H9 (cell line): ENCODE results near the gene HIP1R. TPM values are rescaled to one million over a fixed set of nuclear protein-coding genes. Genes with fewer than 3 reads are reported as not detected.
"Not testable (repeated sequence)": the region's sequence is repeated elsewhere in the genome, so short reads cannot be mapped to it uniquely, and the experiment has no call there.

ENCODE experiments used
- DNase-seq: peaks from one replicate; pipeline ENCODE4 v3.0.0-alpha.2; 2017
- H2AFZ ChIP-seq: one replicate; pipeline ENCODE4 v1.6.1; 2013; ENCODE audit warnings: mild to moderate bottlenecking, low read length, control low read depth, moderate library complexity
- H2AK5ac ChIP-seq: 2 replicates; pipeline ENCODE4 v1.6.1; 2013; ENCODE audit warnings: low read length, control low read depth, mixed read lengths; ENCODE audit not compliant: insufficient read length
- H2BK120ac ChIP-seq: one replicate; pipeline ENCODE4 v1.6.1; 2013; ENCODE audit warnings: low read depth, mild to moderate bottlenecking, low read length, control low read depth, inconsistent platforms; ENCODE audit not compliant: poor library complexity, severe bottlenecking
- H2BK12ac ChIP-seq: 2 replicates; pipeline ENCODE4 v1.6.1; 2013; ENCODE audit warnings: low read length, control low read depth, mixed read lengths, low read depth; ENCODE audit not compliant: insufficient read length
- H2BK15ac ChIP-seq: 2 replicates; pipeline ENCODE4 v1.6.1; 2013; ENCODE audit warnings: low read depth, low read length, control low read depth
- H2BK20ac ChIP-seq: one replicate; pipeline ENCODE4 v1.6.1; 2013; ENCODE audit warnings: low read depth, mild to moderate bottlenecking, low read length, control low read depth, inconsistent platforms; ENCODE audit not compliant: poor library complexity, severe bottlenecking
- H2BK5ac ChIP-seq: 2 replicates; pipeline ENCODE4 v1.6.1; 2013; ENCODE audit warnings: low read length, control low read depth, mixed read lengths; ENCODE audit not compliant: insufficient read length
- H3K14ac ChIP-seq: 2 replicates; pipeline ENCODE4 v1.6.1; 2013; ENCODE audit warnings: low read length, control low read depth; ENCODE audit not compliant: insufficient read depth
- H3K18ac ChIP-seq: 2 replicates; pipeline ENCODE4 v1.6.1; 2013; ENCODE audit warnings: low read depth, mild to moderate bottlenecking, mixed read lengths, low read length, control low read depth; ENCODE audit not compliant: insufficient read length
- H3K23ac ChIP-seq: 2 replicates; pipeline ENCODE4 v1.6.1; 2013; ENCODE audit warnings: low read length, control low read depth, mixed read lengths, low read depth; ENCODE audit not compliant: insufficient read length
- H3K23me2 ChIP-seq: 2 replicates; pipeline ENCODE4 v1.6.1; 2013; ENCODE audit warnings: low read depth, mild to moderate bottlenecking, mixed read lengths, low read length, control low read depth; ENCODE audit not compliant: insufficient read length, poor library complexity, severe bottlenecking
- H3K27ac ChIP-seq: 2 replicates; pipeline ENCODE4 v1.5.1; 2013; ENCODE audit warnings: low read length, control low read depth, mixed read lengths, low read depth; ENCODE audit not compliant: insufficient read length
- H3K27me3 ChIP-seq: 2 replicates; pipeline ENCODE4 v1.6.1; 2013; ENCODE audit warnings: low read length, control low read depth, inconsistent platforms; ENCODE audit not compliant: insufficient read depth
- H3K4ac ChIP-seq: 2 replicates; pipeline ENCODE4 v1.6.1; 2013; ENCODE audit warnings: low read depth, mild to moderate bottlenecking, control low read depth, inconsistent platforms, low read length, moderate library complexity
- H3K4me1 ChIP-seq: 2 replicates; pipeline ENCODE4 v1.6.1; 2013; ENCODE audit warnings: low read length, control low read depth, inconsistent platforms; ENCODE audit not compliant: insufficient read depth
- H3K4me2 ChIP-seq: 2 replicates; pipeline ENCODE4 v1.6.1; 2013; ENCODE audit warnings: low read length, control low read depth, mixed read lengths; ENCODE audit not compliant: insufficient read length, insufficient read depth
- H3K56ac ChIP-seq: 2 replicates; pipeline ENCODE4 v1.6.1; 2013; ENCODE audit warnings: low read depth, mild to moderate bottlenecking, mixed read lengths, low read length, control low read depth; ENCODE audit not compliant: insufficient read length
- H3K79me1 ChIP-seq: 2 replicates; pipeline ENCODE4 v1.6.1; 2013; ENCODE audit warnings: low read depth, mild to moderate bottlenecking, moderate library complexity, low read length, control low read depth, inconsistent platforms; ENCODE audit not compliant: insufficient read depth, poor library complexity, severe bottlenecking
- H3K79me2 ChIP-seq: 2 replicates; pipeline ENCODE4 v1.6.1; 2013; ENCODE audit warnings: low read length, control low read depth, inconsistent platforms; ENCODE audit not compliant: insufficient read depth
- H3K9ac ChIP-seq: 2 replicates; pipeline ENCODE4 v1.6.1; 2013; ENCODE audit warnings: low read length, control low read depth, mixed read lengths; ENCODE audit not compliant: insufficient read length; ENCODE audit errors: extremely low read depth
- H3K9me3 ChIP-seq: one replicate; pipeline ENCODE4 v1.6.1; 2013; ENCODE audit warnings: low read depth, low read length, inconsistent platforms; ENCODE audit not compliant: control insufficient read depth
- H3T11ph ChIP-seq: one replicate; pipeline ENCODE4 v1.6.1; 2013; ENCODE audit warnings: mild to moderate bottlenecking, low read length, control low read depth, inconsistent platforms
- H4K20me1 ChIP-seq: one replicate; pipeline ENCODE4 v1.6.1; 2013; ENCODE audit not compliant: control insufficient read depth, insufficient read length, insufficient read depth
- H4K5ac ChIP-seq: 2 replicates; pipeline ENCODE4 v1.6.1; 2013; ENCODE audit warnings: low read depth, mild to moderate bottlenecking, mixed read lengths, low read length, control low read depth; ENCODE audit not compliant: insufficient read length
- H4K8ac ChIP-seq: replicated peaks from 2 replicates; pipeline ENCODE4 v1.6.1; 2013; ENCODE audit warnings: low read length, control low read depth, mixed read lengths, low read depth; ENCODE audit not compliant: insufficient read length
- H4K91ac ChIP-seq: 2 replicates; pipeline ENCODE4 v1.6.1; 2013; ENCODE audit warnings: low read depth, mild to moderate bottlenecking, moderate library complexity, mixed read lengths, low read length, control low read depth; ENCODE audit not compliant: insufficient read length
- H3K27ac Mint-ChIP-seq, 3 experiments: 2 replicates in 2 of 3; 3 replicates in 1 of 3; pipeline ENCODE4 v1.8.0; 2020 to 2021; ENCODE audit warnings: mixed read lengths in 3 of 3, mild to moderate bottlenecking in 1 of 3, moderate library complexity in 1 of 3
- H3K27me3 Mint-ChIP-seq: 2 replicates; pipeline ENCODE4 v1.8.0; 2021; ENCODE audit warnings: low read depth, mild to moderate bottlenecking, moderate library complexity, mixed read lengths
- H3K36me3 Mint-ChIP-seq, 3 experiments: 2 replicates in 2 of 3; 3 replicates in 1 of 3; pipeline ENCODE4 v1.8.0; 2020 to 2021; ENCODE audit warnings: low read depth in 3 of 3, mixed read lengths in 3 of 3; ENCODE audit not compliant: insufficient read depth in 1 of 3
- H3K4me1 Mint-ChIP-seq, 2 experiments: 2 replicates each; pipeline ENCODE4 v1.8.0; 2020; ENCODE audit warnings: mixed read lengths in 2 of 2
- H3K4me3 Mint-ChIP-seq, 2 experiments: 2 replicates in 1 of 2; 3 replicates in 1 of 2; pipeline ENCODE4 v1.8.0; 2020 to 2021; ENCODE audit warnings: mild to moderate bottlenecking in 2 of 2, mixed read lengths in 2 of 2, moderate library complexity in 1 of 2
- H3K9me3 Mint-ChIP-seq, 2 experiments: 2 replicates in 1 of 2; 3 replicates in 1 of 2; pipeline ENCODE4 v1.8.0; 2020; ENCODE audit warnings: mild to moderate bottlenecking in 2 of 2, mixed read lengths in 2 of 2, moderate library complexity in 1 of 2
- CTCF ChIP-seq: fragments of 200-600 bp; sonication (generic); conservative IDR thresholded peaks from 3 replicates; pipeline ENCODE4 v1.8.0; 2021; ENCODE audit warnings: antibody characterized with exemption, mild to moderate bottlenecking
- WGBS: extraction: QIAGEN DNeasy Blood & Tissue Kit; methylation state at CpG from one replicate; pipeline ENCODE4 v1.1.7; 2013; ENCODE audit warnings: missing lambda C conversion rate, low lambda C conversion rate, mixed read lengths; ENCODE audit not compliant: insufficient read length; ENCODE audit errors: extremely low coverage; 5-methylcytosine and 5-hydroxymethylcytosine counted together
- total RNA-seq: library from RNA; stranded (reverse); gene quantifications from 2 replicates; pipeline ENCODE4 v1.2.1, GENCODE V29; 2021

HIP1R gene
- total RNA-seq, 1 experiment from 2014 or later = 17.4 TPM

DNA sequence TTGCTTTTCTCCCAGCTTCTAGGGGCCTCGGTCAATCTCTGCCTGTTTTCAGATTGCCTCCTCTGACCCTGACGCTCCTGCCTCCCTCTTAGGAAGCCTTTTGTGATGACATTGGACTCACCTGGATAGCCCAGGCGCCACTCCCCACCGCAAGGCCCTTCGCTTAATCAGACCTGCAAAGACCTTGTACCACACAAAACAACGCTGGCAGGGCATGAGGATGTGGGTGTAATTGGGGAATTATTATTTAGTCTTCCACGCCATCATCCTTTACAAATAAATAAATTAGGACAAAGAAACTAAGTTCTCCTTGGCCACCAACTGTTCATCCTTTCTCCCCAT lies 68.4 kb downstream of the HIP1R start:
- 0 out of 2 replicates have a peak, but pooled peaks cover 2% of the 10 kb centered on the region for H3K4me1 ChIP-seq
- no peak overlapping the region for H2BK15ac ChIP-seq
- DNase-seq = no peak
- no peak overlapping the region for H2BK12ac ChIP-seq
- H4K5ac ChIP-seq = no peak overlapping the region
- H3K36me3 Mint-ChIP-seq = no peaks in the 10 kb centered on the region; a peak in 1 of 7 replicates
- no peaks in the 10 kb centered on the region for H4K20me1 ChIP-seq
- H3K27ac Mint-ChIP-seq = no peak overlapping the region
- H3K4me2 ChIP-seq = no peak overlapping the region
- H3K9ac ChIP-seq = no peak overlapping the region
- no peaks in the 10 kb centered on the region for H3K23me2 ChIP-seq
- no peak overlapping the region for H4K91ac ChIP-seq
- no peak overlapping the region for H2AFZ ChIP-seq
- no peak overlapping the region for H4K8ac ChIP-seq
- H3K27me3 Mint-ChIP-seq = peaks cover 52% of the 10 kb centered on the region
- no peaks in the 10 kb centered on the region for H3K79me2 ChIP-seq
- TF ChIP-seq CTCF = no peak
- no peak overlapping the region for H2BK20ac ChIP-seq
- H3K4me3 Mint-ChIP-seq = no peak overlapping the region
- H2BK120ac ChIP-seq = no peak overlapping the region
- no peak overlapping the region for H2AK5ac ChIP-seq
- H3K27me3 ChIP-seq = no peaks in the 10 kb centered on the region
- no peak overlapping the region; the same call in 1 of the 2 replicates for H3K14ac ChIP-seq
- H3K18ac ChIP-seq = no peak overlapping the region
- no peak overlapping the region for H3K23ac ChIP-seq
- no peak overlapping the region for H3K27ac ChIP-seq
- no peak overlapping the region for H3T11ph ChIP-seq
- H3K4me1 Mint-ChIP-seq = peaks cover 12 to 13% of the 10 kb centered on the region in 2 experiments
- no peaks in the 10 kb centered on the region for H3K79me1 ChIP-seq
- no peak overlapping the region for H2BK5ac ChIP-seq
- WGBS = no CpG with 5 or more reads among the region's 7 CpGs
- no peaks in the 10 kb centered on the region for H3K9me3 ChIP-seq
- no peak overlapping the region for H3K4ac ChIP-seq
- peaks cover 2 to 3% of the 10 kb centered on the region in 2 experiments; a peak in 1 of 5 replicates for H3K9me3 Mint-ChIP-seq
- H3K56ac ChIP-seq = no peak overlapping the region

DNA sequence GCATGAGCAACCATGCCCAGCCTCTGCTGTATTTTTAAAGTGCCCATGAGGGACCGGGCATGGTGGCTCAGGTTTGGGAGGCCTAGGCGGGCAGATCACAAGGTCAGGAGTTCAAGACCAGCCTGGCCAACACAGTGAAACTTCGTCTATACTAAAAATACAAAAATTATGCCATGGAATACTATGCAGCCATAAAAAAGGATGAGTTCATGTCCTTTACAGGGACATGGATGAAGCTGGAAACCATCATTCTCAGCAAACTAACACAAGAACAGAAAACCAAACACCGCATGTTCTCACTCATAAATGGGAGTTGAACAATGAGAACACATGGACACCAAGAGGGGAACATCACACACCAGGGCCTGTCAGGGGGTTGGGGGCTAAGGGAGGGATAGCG lies 70.0 kb downstream of the HIP1R start:
- not testable (repeated sequence) for H3K14ac ChIP-seq, H3K36me3 Mint-ChIP-seq, H3K4me2 ChIP-seq, H2BK5ac ChIP-seq, H3K4me3 Mint-ChIP-seq, H4K20me1 ChIP-seq, DNase-seq, H3K9me3 Mint-ChIP-seq, H2BK12ac ChIP-seq, H3K18ac ChIP-seq, H2AK5ac ChIP-seq, H3T11ph ChIP-seq, H4K8ac ChIP-seq, H4K91ac ChIP-seq, H3K4me1 ChIP-seq, H3K79me2 ChIP-seq, H3K23ac ChIP-seq, H3K56ac ChIP-seq, H3K23me2 ChIP-seq, H2BK15ac ChIP-seq, H3K9ac ChIP-seq, H2BK120ac ChIP-seq, H3K9me3 ChIP-seq, H3K27me3 ChIP-seq, H4K5ac ChIP-seq, H2AFZ ChIP-seq, H3K27ac ChIP-seq, H3K79me1 ChIP-seq, H3K4ac ChIP-seq, H3K27ac Mint-ChIP-seq, H2BK20ac ChIP-seq
- H3K27me3 Mint-ChIP-seq = peaks cover 48% of the 10 kb centered on the region
- peaks cover 20 to 21% of the 10 kb centered on the region in 2 experiments for H3K4me1 Mint-ChIP-seq
- no CpG with 5 or more reads among the region's 5 CpGs for WGBS
